Subcutaneous abdominal adipose tissue (tissue), 5 donors: ENCODE results near the gene ZNF77.
"Not testable (repeated sequence)": the region's sequence is repeated elsewhere in the genome, so short reads cannot be mapped to it uniquely, and the experiment has no call there.

Source experiments
- H3K27ac ChIP-seq: one replicate; pipeline ENCODE4 v1.7.0; 2013; ENCODE audit warnings: low read depth, mild to moderate bottlenecking, inconsistent platforms, low read length, moderate library complexity
- H3K27me3 ChIP-seq, 5 donors: one replicate each; pipeline ENCODE4 v1.7.0; 2013; ENCODE audit warnings: low read length in 5 of 5, inconsistent platforms in 1 of 5; ENCODE audit not compliant: control insufficient read depth in 5 of 5, insufficient read depth in 4 of 5
- H3K36me3 ChIP-seq, 5 donors: one replicate each; pipeline ENCODE4 v1.7.0; 2013; ENCODE audit warnings: low read length in 5 of 5; ENCODE audit not compliant: control insufficient read depth in 5 of 5, insufficient read depth in 5 of 5
- H3K4me1 ChIP-seq, 5 donors: one replicate each; pipeline ENCODE4 v1.7.0; 2013; ENCODE audit warnings: low read length in 5 of 5, mild to moderate bottlenecking in 3 of 5, moderate library complexity in 1 of 5; ENCODE audit not compliant: control insufficient read depth in 5 of 5, insufficient read depth in 5 of 5
- H3K4me3 ChIP-seq, 5 donors: one replicate each; pipeline ENCODE4 v1.7.0; 2013; ENCODE audit warnings: low read length in 5 of 5, low read depth in 1 of 5
- H3K9ac ChIP-seq, 5 donors: one replicate each; pipeline ENCODE4 v1.7.0; 2013; ENCODE audit warnings: low read length in 5 of 5, mild to moderate bottlenecking in 4 of 5, moderate library complexity in 3 of 5
- H3K9me3 ChIP-seq, 5 donors: one replicate each; pipeline ENCODE4 v1.7.0; 2013; ENCODE audit warnings: low read length in 5 of 5; ENCODE audit not compliant: control insufficient read depth in 5 of 5
- donor health status: healthy.
- donor health status: healthy.
- donor health status: healthy.
- donor health status: healthy.
- donor health status: healthy.

The ZNF77 gene

GRCh38 chr19:2957160-2957559 lies 12.4 kb upstream of the ZNF77 start:
- H3K4me3 ChIP-seq = no peak overlapping the region
- H3K4me1 ChIP-seq = peaks cover 0 to 10% (median 5%) of the 10 kb centered on the region in 5 donors
- no peaks in the 10 kb centered on the region for H3K27me3 ChIP-seq
- H3K9me3 ChIP-seq = no peaks in the 10 kb centered on the region
- H3K9ac ChIP-seq = no peak overlapping the region
- no peaks in the 10 kb centered on the region for H3K36me3 ChIP-seq
- H3K27ac ChIP-seq = no peak overlapping the region

GRCh38 chr19:2952953-2953481 lies 8.2 kb upstream of the ZNF77 start:
- peaks cover 6 to 21% (median 16%) of the 10 kb centered on the region in 5 donors for H3K4me1 ChIP-seq
- H3K9ac ChIP-seq = no peak overlapping the region
- no peaks in the 10 kb centered on the region for H3K9me3 ChIP-seq
- H3K27ac ChIP-seq = no peak overlapping the region
- H3K4me3 ChIP-seq = peak overlapping the region in 3 of 5 donors; percentile 23 to 37 (median 33)
- H3K36me3 ChIP-seq = no peaks in the 10 kb centered on the region
- H3K27me3 ChIP-seq = no peaks in the 10 kb centered on the region

- Histone ChIP-seq H3K4me3 (peak overlapping the region; percentile 89 to 98 (median 96)), H3K9me3 (no peaks in the 10 kb centered on the region), H3K4me1 (peaks cover 6 to 29% (median 22%) of the 10 kb centered on the region in 5 donors), H3K9ac (peak overlapping the region; percentile 80 to 98 (median 96)), H3K27ac (peak overlapping the region; percentile 94), H3K27me3 (no peaks in the 10 kb centered on the region), H3K36me3 (no peaks in the 10 kb centered on the region)
Observed at GRCh38 chr19:2950286-2951124, 5.7 kb upstream of the ZNF77 start.

- peaks cover 6 to 30% (median 28%) of the 10 kb centered on the region in 5 donors for H3K4me1 ChIP-seq
- H3K9me3 ChIP-seq = no peaks in the 10 kb centered on the region
- peak overlapping the region; percentile 80 to 98 (median 96) for H3K9ac ChIP-seq
- no peaks in the 10 kb centered on the region for H3K27me3 ChIP-seq
- H3K36me3 ChIP-seq = no peaks in the 10 kb centered on the region
- peak overlapping the region; percentile 94 for H3K27ac ChIP-seq
- peak overlapping the region; percentile 89 to 98 (median 96) for H3K4me3 ChIP-seq
Observed at GRCh38 chr19:2949939-2950285, 5.1 kb upstream of the ZNF77 start.

GRCh38 chr19:2945575-2946184 lies 909 bp upstream of the ZNF77 start:
- H3K27ac ChIP-seq = peak overlapping the region; percentile 86
- H3K9ac ChIP-seq = peak overlapping the region in 4 of 5 donors; percentile 73 to 90 (median 82)
- no peaks in the 10 kb centered on the region for H3K9me3 ChIP-seq
- no peaks in the 10 kb centered on the region for H3K27me3 ChIP-seq
- H3K4me1 ChIP-seq = peaks cover 6 to 37% (median 31%) of the 10 kb centered on the region in 5 donors
- H3K4me3 ChIP-seq = peak overlapping the region; percentile 57 to 91 (median 86)
- no peaks in the 10 kb centered on the region for H3K36me3 ChIP-seq

- Histone ChIP-seq H3K27ac (peak overlapping the region; percentile 86), H3K27me3 (no peaks in the 10 kb centered on the region), H3K36me3 (peaks cover 0 to 4% (median 2%) of the 10 kb centered on the region in 5 donors), H3K9me3 (no peaks in the 10 kb centered on the region), H3K4me1 (peaks cover 2 to 29% (median 24%) of the 10 kb centered on the region in 5 donors), H3K9ac (peak overlapping the region in 4 of 5 donors; percentile 87 to 88 (median 88)), H3K4me3 (peak overlapping the region; percentile 77 to 91 (median 86))
Observed at GRCh38 chr19:2944403-2944774, 382 bp downstream of the ZNF77 start.

- no peak overlapping the region for H3K27ac ChIP-seq
Observed at GRCh38 chr19:2942928-2943640, 1.7 kb downstream of the ZNF77 start.

GRCh38 chr19:2935863-2936262 lies 8.9 kb downstream of the ZNF77 start:
- peaks cover 9 to 55% (median 43%) of the 10 kb centered on the region in 5 donors for H3K36me3 ChIP-seq

More at GRCh38 chr19:2942928-2943640, 1.7 kb downstream of the ZNF77 start:
- Histone ChIP-seq H3K4me1 (peaks cover 0 to 23% (median 18%) of the 10 kb centered on the region in 5 donors), H3K9ac (no peak overlapping the region), H3K9me3 (no peaks in the 10 kb centered on the region), H3K27me3 (no peaks in the 10 kb centered on the region), H3K4me3 (no peak overlapping the region), H3K36me3 (peaks cover 0 to 15% (median 11%) of the 10 kb centered on the region in 5 donors)

GRCh38 chr19:2933490-2933910 lies 11.3 kb downstream of the ZNF77 start:
- peaks cover 9 to 47% (median 34%) of the 10 kb centered on the region in 5 donors for H3K36me3 ChIP-seq
- H3K27me3 ChIP-seq = no peaks in the 10 kb centered on the region
- H3K4me1 ChIP-seq = peaks cover 0 to 4% (median 0%) of the 10 kb centered on the region in 5 donors
- H3K9ac ChIP-seq = no peak overlapping the region
- H3K4me3 ChIP-seq = peak overlapping the region; percentile 12 to 42 (median 37)
- peaks cover 16 to 34% (median 28%) of the 10 kb centered on the region in 5 donors for H3K9me3 ChIP-seq
- no peak overlapping the region for H3K27ac ChIP-seq

More at GRCh38 chr19:2935863-2936262, 8.9 kb downstream of the ZNF77 start:
- H3K4me3 ChIP-seq, H3K27ac ChIP-seq, H3K27me3 ChIP-seq, H3K4me1 ChIP-seq, H3K9ac ChIP-seq: not testable (repeated sequence)
- peaks cover 16 to 31% (median 27%) of the 10 kb centered on the region in 5 donors for H3K9me3 ChIP-seq
